Measurements from ENCODE around the gene APC.

DNA sequence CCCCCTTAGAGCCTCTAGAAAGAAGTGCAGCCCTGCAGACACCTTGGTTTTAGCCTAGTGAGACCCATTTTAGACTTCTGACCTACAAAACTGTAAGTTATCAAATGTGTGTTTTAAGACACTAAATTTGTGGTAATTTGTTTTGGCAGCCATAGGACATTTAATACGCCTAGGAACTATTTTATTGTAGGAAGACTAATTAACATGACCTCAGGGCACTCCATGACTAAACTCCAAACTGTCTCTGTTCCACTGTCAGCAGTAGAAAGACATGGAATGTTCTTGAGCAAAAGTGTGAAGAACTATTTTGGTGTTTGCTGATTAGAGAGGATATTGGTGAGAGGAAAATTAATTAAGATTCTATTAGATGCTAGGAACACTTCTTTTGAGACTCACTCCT lies 4.1 kb upstream of the APC start:
- TF ChIP-seq POLR2AphosphoS5 (IDR thresholded peaks at IDR 0.05; ENCODE audit: low read depth): no peak
- TF ChIP-seq, protein P1, sequence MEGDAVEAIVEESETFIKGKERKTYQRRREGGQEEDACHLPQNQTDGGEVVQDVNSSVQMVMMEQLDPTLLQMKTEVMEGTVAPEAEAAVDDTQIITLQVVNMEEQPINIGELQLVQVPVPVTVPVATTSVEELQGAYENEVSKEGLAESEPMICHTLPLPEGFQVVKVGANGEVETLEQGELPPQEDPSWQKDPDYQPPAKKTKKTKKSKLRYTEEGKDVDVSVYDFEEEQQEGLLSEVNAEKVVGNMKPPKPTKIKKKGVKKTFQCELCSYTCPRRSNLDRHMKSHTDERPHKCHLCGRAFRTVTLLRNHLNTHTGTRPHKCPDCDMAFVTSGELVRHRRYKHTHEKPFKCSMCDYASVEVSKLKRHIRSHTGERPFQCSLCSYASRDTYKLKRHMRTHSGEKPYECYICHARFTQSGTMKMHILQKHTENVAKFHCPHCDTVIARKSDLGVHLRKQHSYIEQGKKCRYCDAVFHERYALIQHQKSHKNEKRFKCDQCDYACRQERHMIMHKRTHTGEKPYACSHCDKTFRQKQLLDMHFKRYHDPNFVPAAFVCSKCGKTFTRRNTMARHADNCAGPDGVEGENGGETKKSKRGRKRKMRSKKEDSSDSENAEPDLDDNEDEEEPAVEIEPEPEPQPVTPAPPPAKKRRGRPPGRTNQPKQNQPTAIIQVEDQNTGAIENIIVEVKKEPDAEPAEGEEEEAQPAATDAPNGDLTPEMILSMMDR (IDR thresholded peaks at IDR 0.05; ENCODE audit: insufficient read depth, low read length): no peak

Measured in HL-60 (cell line).